ENCODE data around the gene CALHM1. TPM values are rescaled to one million over a fixed set of nuclear protein-coding genes. Genes with fewer than 3 reads are reported as not detected.

The CALHM1 gene
- total RNA-seq, 1 donor from 2014 or later = not detected

DNA sequence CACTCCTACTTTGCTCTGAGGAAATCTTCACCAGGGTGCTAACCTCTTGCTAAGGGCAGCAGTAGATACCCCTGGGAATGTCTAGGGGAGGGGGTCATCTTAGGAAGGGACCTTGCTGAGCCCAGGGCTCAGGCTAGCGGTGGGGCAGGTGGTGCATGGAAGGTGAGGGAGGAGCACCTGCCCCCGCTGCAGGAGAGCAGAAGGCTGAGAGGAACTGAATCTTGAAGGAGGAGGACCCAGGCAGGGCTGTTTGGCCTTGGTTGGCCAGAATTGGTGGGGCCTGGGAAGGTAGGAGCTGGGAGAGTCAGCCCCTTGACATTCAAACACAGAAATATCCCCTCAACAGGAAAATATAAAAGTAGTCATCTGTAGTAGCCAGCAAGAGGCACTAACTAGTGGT lies 13.3 kb upstream of the CALHM1 start:
- DNase-seq (ENCODE audit: low read depth) (no peak), FAIRE-seq (no peak)
- Histone ChIP-seq H3K4me3 (ENCODE audit: low read depth, low read length) (no peak overlapping the region), H3K27me3 (ENCODE audit: control insufficient read depth, insufficient read depth, low read length) (no peaks in the 10 kb centered on the region), H3K36me3 (ENCODE audit: control insufficient read depth, insufficient read depth, low read length) (no peaks in the 10 kb centered on the region)
- TF ChIP-seq, protein P1, sequence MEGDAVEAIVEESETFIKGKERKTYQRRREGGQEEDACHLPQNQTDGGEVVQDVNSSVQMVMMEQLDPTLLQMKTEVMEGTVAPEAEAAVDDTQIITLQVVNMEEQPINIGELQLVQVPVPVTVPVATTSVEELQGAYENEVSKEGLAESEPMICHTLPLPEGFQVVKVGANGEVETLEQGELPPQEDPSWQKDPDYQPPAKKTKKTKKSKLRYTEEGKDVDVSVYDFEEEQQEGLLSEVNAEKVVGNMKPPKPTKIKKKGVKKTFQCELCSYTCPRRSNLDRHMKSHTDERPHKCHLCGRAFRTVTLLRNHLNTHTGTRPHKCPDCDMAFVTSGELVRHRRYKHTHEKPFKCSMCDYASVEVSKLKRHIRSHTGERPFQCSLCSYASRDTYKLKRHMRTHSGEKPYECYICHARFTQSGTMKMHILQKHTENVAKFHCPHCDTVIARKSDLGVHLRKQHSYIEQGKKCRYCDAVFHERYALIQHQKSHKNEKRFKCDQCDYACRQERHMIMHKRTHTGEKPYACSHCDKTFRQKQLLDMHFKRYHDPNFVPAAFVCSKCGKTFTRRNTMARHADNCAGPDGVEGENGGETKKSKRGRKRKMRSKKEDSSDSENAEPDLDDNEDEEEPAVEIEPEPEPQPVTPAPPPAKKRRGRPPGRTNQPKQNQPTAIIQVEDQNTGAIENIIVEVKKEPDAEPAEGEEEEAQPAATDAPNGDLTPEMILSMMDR (IDR thresholded peaks at IDR 0.05; ENCODE audit: insufficient read depth, low read length, severe bottlenecking) = no peak

DNA sequence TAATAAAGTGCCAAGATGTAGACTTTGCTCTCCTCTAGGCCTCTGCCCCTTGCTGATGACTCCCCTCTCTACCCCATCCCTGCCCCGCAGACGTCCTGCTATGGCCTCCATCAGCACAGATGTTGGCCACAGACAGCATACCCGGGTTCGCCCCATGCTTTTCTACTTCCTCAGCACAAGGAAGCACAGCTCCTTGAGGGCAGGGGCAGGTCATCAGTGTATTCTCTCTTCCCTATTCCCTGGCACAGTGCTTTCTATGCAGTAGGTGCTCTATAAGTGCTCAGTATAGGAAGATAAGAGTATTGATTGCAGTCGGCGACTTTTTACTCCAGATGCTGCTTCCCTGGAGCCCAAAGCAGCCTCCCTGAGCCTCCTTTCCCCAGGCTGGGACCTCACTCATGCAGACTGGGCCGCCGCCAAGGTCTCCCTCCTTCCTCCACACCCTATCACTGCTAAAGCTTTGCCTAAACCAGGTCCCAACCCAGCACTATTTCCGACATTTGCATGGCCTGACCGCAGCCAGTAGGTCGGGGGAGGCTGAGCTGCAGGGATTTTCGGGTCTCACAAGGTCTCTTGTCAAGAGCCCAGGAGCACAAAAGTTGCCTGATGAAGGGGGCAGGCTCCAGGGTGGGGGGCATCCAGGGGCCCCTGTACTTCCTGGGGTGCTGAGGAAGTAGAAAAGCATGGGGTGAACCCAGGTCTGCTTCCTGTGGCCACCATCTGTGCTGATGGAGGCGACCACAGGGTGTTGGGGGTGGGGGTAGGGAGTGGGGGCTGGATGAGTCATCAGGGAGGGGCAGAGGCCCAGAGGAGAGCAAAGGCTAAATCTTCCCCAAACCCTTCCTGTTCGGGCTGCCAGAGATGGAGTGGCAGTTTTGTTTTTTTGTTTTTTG lies 12.3 kb upstream of the CALHM1 start:
- no peaks in the 10 kb centered on the region for H3K36me3 ChIP-seq (ENCODE audit: control insufficient read depth, insufficient read depth, low read length)
- FAIRE-seq (no peak), DNase-seq (ENCODE audit: low read depth) (no peak)
- no peaks in the 10 kb centered on the region for H3K27me3 ChIP-seq (ENCODE audit: control insufficient read depth, insufficient read depth, low read length)
- no peak overlapping the region for H3K4me3 ChIP-seq (ENCODE audit: low read depth, low read length)
- TF ChIP-seq, protein P1 (IDR thresholded peaks at IDR 0.05; ENCODE audit: insufficient read depth, low read length, severe bottlenecking) = no peak

DNA sequence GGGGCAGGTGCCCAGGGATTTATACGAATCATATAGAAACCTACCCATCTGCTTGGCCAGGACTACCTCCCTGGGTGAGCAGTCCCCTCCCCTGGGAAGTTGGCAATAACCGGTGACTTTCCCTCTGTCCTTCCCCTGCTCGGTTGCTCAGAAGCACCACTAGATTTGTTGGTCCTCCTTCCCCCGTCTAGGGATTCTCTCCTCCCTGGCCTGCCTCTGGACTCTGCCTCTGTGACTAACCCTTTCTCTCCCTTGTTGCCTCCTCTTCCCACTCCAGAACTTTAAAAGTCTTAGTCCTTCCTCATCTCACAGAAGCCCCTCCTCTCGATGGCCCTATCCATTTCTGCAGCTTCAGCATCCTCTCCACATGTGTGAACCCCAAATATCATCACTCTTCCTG lies 10.5 kb upstream of the CALHM1 start:
- Histone ChIP-seq H3K4me3 (ENCODE audit: low read depth, low read length) (no peak overlapping the region), H3K36me3 (ENCODE audit: control insufficient read depth, insufficient read depth, low read length) (no peaks in the 10 kb centered on the region), H3K27me3 (ENCODE audit: control insufficient read depth, insufficient read depth, low read length) (no peaks in the 10 kb centered on the region)
- FAIRE-seq (no peak), DNase-seq (ENCODE audit: low read depth) (no peak)
- TF ChIP-seq, protein P1 (IDR thresholded peaks at IDR 0.05; ENCODE audit: insufficient read depth, low read length, severe bottlenecking) = no peak

DNA sequence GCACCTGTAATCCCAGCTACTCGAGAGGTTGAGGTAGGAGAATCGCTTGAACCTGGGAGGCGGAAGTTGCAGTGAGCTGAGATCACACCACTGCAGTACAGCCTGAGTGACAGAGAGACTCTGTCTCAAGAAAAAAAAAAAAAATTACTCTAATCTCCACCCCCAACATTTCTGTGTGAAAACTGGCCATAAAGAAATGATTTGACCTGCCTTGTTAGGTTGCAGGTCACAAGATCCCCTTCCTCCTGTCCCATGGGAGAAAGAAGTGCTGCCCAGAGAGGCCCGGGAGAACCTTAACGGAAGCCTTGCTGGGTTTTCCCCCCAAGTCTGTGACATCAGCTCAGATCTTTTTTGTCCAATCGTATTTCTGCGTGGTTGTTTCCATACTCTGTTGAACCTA lies 8.7 kb upstream of the CALHM1 start:
- no peak overlapping the region for H3K4me3 ChIP-seq (ENCODE audit: low read depth, low read length)
- H3K36me3 ChIP-seq (ENCODE audit: control insufficient read depth, insufficient read depth, low read length) = no peaks in the 10 kb centered on the region
- TF ChIP-seq, protein P1 (IDR thresholded peaks at IDR 0.05; ENCODE audit: insufficient read depth, low read length, severe bottlenecking) = no peak
- H3K27me3 ChIP-seq (ENCODE audit: control insufficient read depth, insufficient read depth, low read length) = no peaks in the 10 kb centered on the region
- FAIRE-seq (no peak), DNase-seq (ENCODE audit: low read depth) (no peak)

DNA sequence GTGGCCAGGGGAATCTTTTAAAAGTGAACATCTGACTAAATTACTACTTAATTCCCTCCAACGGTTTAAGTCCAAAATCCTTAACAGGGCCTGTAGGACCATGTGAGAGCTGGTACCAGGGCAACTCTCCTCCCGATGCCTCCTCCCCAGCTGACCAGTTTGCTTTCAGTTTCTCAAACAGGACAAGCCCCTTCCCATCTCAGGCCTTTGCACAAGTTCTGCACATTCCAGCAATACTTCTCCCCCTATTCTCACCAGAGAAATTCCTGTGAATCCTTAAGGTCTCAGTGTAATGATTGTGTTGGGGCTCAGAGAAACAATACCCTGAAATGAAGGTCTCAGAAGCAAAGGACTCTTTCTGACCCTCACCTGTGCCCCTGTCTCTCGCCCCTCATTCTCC lies 8.0 kb upstream of the CALHM1 start:
- TF ChIP-seq, protein P1 (IDR thresholded peaks at IDR 0.05; ENCODE audit: insufficient read depth, low read length, severe bottlenecking) = no peak
- DNase-seq (ENCODE audit: low read depth) (no peak), FAIRE-seq (no peak)
- Histone ChIP-seq H3K27me3 (ENCODE audit: control insufficient read depth, insufficient read depth, low read length) (no peaks in the 10 kb centered on the region), H3K4me3 (ENCODE audit: low read depth, low read length) (no peak overlapping the region), H3K36me3 (ENCODE audit: control insufficient read depth, insufficient read depth, low read length) (no peaks in the 10 kb centered on the region)

All from bronchial epithelial cell (primary cell).